HG03342 (cell line): ENCODE measurements around the gene SRSF2.
"Not testable (repeated sequence)": the region's sequence is repeated elsewhere in the genome, so short reads cannot be mapped to it uniquely, and the experiment has no call there.

Experiments used
- ATAC-seq: cut with Tn5 transposase; IDR thresholded peaks from one replicate; pipeline ENCODE4 v1.9.1; 2021; ENCODE audit warnings: mild to moderate bottlenecking, moderate library complexity; ENCODE audit not compliant: unreplicated experiment

The SRSF2 gene

GRCh38 chr17:76702941-76703637 is 34.0 kb downstream of the SRSF2 start:
- no peak for ATAC-seq

- no peak for ATAC-seq
These were observed 35.1 kb downstream of the SRSF2 start for GRCh38 chr17:76702076-76702475.

DNA sequence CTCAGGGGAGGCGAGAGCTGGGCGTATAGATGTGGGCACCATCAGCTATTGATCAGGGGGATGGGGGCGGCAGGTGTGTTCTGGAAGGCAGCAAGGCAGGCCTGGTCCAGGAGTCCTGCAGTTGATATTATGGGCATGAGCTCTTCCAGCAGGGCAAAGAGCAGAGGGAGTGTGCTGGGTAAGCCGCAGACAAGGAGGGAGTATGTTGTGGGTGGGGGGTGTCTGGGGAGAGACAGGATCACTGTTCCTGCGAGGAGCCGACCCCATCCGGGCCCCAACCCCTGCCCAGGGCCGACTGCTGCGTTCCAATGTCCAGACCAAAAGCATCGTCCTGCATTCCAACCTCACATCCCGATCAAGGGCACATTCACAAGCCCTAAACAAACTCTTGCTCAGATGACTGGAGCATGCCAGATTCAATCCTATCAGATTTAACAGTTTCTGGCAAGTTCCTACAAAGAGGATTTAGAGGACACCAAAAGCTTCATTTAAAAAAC is 35.6 kb downstream of the SRSF2 start:
- no peak for ATAC-seq

DNA sequence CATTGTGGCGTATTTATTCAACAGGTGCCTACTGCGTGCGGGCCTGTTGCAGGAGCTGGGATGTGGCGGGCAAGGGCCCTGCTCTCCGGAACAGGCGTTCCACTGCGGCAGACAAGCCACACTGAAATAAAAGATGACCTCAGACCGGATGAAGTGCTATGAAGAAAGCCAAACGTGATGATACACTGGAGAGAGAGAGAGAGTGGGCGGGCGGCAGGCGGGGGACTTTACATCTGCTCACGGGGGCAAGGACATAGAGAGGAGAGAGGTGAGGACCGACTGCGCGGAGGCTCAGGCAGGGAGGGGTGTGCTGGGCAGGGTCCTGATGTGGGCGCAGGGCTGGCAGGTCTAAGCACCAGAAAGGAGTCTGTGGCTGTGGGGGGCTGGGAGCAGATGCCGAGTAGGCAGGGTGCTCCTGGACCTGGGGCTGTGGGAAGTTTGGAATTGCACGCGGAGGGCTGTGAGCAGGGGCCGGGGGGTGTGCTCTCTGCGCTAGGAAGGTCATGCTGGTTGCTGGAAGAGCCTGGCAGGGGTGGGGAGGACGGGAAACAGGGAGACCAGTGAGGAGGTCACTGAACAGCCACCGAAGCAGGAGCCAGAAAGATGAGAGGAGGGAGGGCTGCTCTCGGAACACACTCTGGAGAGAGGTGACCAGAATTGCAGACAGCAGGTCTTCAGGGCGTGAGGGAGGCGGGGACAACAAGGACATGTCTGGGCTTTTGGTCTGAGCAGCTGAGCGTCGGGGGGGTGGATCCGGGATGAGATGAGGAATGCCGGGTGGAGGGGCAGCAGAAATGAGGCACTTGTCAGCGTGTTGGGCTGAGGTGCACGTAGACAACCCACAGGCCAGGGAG is 36.3 kb downstream of the SRSF2 start:
- ATAC-seq, result no peak

- no peak for ATAC-seq
These were observed 36.9 kb downstream of the SRSF2 start for GRCh38 chr17:76700270-76700616.

DNA sequence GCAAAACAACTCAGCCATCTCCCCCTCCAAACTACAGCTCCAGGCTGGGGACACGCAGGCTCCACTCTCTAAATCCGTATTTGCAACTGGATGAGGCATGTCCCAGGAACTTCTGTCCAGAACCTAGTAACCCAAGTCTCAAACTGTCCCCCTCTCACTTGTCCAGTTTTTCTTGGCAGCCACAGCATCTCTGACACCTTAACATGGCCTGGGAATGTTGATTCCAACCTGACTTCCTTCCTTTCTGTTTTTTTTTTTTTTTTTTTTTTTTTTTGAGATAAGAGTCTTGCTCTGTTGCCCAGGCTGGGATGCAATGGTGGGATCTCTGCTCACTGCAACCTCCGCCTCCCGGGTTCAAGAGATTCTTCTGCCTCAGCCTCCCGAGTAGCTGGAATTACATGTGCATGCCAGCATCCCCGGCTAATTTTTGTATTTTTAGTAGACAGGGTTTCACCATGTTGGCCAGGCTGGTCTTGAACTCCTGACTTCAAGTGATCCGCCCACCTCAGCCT is 38.6 kb downstream of the SRSF2 start:
- ATAC-seq, result not testable (repeated sequence)

DNA sequence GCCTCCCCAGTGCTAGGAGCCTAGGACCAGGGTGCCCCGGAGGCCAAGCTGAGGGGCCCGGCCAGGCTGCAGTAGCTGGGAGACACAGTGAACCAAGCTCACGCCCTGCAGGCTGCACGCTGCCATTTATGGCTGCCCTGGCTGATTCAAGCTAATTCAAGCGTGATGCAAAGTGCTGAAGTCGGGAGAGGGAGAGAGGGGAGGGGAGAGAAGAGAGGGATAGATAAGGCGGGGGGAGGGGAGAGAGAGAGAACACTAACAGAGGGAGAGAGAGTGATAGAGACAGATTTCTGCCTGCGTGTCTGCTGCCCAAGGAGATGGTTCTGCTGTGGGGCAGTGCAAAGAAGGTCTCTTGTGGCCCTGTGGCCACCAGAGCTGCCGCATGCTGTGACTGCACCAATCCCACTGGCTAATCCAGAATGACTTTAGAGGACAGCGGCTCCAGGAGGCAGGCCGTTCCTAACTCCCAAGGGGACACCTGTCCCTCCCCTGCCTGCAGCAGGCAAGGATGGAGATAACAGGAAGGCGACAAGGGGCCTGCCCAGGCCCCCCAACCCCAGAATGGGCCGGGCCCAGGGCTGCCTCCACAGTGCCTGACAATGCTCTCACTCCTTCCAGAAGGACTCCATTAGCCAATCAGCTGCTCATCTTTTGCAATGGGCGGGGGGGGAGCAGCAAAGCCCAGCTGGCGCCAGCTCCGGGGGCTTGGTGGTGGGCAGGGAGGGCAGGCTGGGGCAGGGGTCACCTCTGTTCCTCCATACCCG is 39.2 kb downstream of the SRSF2 start:
- ATAC-seq, result no peak

DNA sequence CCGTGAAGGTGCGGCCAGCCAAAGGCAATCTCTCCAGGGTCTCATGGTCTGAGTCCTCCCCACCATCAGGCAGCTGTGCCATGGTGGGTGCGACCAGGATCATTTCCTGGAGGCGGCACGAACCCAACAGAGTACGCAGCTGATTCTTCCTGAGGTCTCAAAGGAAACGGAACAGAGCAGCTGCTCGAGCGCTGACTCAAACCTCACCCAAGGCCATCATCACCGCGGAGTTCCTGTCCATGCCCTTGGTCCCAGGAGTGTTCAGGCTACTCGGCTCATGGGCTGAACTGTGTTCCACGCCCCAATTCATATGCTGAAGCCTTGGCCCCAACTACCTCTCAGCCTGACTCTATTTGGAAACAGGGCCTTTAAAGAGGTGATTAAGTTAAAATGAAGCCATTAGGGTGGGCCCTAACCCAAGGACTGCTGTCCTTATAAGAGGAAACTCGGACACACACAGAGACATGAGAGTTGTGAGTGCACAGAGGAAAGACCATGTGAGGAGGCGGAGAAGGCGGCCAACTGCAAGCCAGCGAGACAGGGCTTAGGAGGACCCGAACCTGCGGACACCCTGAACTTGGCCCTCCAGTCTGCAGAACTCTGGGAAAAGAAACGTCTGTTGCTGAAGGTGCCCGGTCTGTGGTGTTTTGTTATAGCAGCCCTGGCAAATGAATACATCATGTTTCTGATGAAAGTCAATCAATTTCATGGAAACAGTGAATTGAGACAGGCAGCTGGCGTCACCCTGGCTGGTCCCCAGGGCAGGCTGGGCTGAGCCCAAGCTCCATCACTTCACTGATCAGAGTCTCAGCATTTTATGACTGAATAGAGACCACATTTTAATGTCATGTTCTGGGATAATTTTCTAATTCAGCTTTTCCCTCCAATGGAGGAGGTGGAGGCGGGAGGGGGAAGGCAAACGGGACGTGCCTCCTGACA is 40.1 kb downstream of the SRSF2 start:
- no peak for ATAC-seq

DNA sequence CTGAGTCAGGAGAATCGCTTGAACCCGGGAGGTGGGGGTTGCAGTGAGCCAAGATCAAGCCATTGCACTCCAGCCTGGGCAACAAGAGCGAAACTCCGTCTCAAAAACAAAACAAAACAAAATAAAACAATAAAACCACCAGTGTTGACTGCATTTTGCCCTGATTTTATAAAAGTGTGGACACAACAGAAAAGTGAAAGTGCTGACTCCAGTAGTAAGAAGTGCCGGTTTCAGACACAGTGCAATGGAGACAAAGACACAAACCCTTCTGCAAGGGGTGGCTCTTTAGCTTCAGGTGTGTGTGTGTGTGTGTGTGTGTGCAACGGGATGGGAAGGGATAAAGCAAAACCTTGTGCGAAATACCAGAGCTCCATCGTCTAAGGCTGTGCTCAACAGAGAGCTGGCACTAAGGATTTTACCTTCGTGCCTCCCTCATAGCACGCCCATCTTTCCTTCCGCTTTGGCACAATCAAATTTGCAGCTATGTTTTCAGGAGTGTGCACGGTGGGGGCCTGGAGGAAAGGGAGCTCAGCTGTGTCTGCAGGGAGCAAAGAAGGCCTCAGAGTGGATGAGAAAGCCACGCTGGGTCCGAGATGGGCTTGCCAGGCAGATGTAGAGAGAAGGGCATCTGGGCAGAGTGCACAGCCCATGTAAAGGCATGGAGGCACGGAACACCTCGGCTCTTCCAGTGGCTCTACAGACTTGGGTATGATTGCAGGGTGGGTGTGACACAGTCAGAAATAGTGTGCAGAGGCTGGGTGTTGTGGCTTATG is 41.9 kb downstream of the SRSF2 start:
- no peak for ATAC-seq

- ATAC-seq, result no peak
These were observed 45.5 kb downstream of the SRSF2 start for GRCh38 chr17:76691379-76692191.

DNA sequence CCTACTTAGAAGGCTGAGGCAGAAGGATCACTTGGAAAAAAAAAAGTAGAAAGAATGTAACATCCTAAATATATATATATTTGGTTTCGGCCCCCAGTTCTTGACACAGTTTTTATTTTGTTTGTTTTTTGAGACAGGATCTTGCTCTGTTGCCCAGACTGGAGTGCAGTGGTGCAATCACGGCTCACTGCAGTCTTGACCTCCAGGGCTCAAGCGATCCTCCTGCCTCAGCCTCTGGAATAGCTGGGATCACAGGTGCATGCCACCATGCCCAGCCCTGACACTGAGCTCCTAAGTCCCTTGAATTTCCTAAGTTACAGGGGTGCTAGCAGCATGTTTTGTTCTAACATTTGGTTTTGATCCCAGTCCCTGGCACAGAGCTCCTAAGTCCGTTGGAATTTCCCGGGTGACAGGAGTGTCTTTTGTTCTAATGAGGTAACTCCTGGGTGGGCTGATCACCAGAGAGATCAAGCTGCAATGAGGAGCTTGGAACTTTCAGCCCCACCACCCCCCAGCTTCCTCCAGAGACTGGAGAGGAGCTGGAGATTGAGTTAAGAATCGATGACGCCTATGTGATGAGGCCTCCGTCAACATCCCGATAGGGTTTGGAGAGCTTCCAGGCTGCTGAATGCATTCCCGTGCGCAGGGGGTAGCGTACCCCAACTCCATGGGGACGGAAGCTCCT is 46.4 kb downstream of the SRSF2 start:
- ATAC-seq, result no peak

GRCh38 chr17:76689859-76690258 is 47.3 kb downstream of the SRSF2 start:
- ATAC-seq, result no peak

GRCh38 chr17:76688165-76688622 is 48.9 kb downstream of the SRSF2 start:
- ATAC-seq, result no peak

- no peak for ATAC-seq
These were observed 49.6 kb downstream of the SRSF2 start for GRCh38 chr17:76687298-76688164.

DNA sequence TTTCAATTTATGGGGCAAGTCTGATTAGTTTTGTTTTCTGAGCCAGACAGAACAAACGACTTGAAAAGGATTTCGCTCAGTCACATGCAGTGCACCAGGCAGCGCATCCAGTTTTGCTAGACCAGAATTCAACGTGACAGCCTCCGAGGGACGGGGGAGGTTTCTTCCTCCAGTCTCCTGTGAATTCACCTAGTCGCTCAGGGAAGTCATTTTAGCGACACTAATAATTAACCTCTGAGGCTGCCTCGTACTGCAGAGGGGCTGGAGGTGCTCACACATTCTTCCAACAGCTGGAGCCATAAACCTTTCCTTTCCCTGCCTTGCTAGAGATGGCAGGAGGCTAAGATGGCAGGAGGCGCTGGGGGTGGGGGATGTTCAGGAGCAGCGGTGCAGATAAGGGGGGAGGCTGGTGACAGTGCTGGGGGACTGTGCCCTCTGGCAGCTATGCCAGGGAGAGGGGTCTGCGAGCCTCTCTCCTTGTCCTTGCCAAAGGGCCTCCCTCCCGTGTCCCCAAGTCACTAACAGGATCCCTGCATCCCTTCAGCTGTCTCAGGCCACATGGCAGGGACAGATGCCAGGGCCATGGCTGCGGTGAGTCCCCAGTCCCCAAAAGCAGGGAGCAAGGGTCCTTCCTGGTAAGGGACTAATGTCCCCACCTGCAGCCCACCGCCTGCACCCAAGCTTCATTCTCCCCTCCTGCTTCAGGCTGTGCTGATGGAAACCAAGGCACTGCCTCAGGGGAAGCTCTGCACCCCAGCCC is 50.4 kb downstream of the SRSF2 start:
- ATAC-seq, result no peak

- no peak for ATAC-seq
These were observed 51.3 kb downstream of the SRSF2 start for GRCh38 chr17:76685846-76686245.
